T-cell (primary cell): ENCODE measurements around the gene PGM1. TPM values are rescaled to one million over a fixed set of nuclear protein-coding genes. Genes with fewer than 3 reads are reported as not detected.

Experiments
- ATAC-seq, 4 experiments: fragments of 200-7000 bp in 3 of 4; fragments of 150-1000 bp in 1 of 4; cut with Tn5 transposase; replicated peaks in 1 of 4; 1 replicate in 3 of 4; 2 replicates in 1 of 4; pipeline ENCODE4 v1.10.0; 2021; ENCODE audit warnings: moderate library complexity in 3 of 4, mild to moderate bottlenecking in 2 of 4, moderate number of reproducible peaks in 1 of 4
- CTCF ChIA-PET, 2 donors: fragments of 300-600 bp; sonication (Branson Sonifier 250); formaldehyde crosslinking; loops; one replicate each; lab custom pipeline; 2022; ENCODE audit warnings: antibody characterized with exemption in 2 of 2; lab: Charles Lee
- POLR2A ChIA-PET, 2 donors: fragments of 300-600 bp; sonication (Branson Sonifier 250); formaldehyde crosslinking; loops; one replicate each; lab custom pipeline; 2022; ENCODE audit warnings: antibody characterized with exemption in 2 of 2; lab: Charles Lee
- DNase-seq, 35 experiments: peaks; one replicate each; pipeline versions ENCODE4 v3.0.0 to v3.0.0-alpha.2; 2013 to 2023
- H3K27ac ChIP-seq: one replicate; pipeline ENCODE4 v1.5.1; 2013; ENCODE audit warnings: low read length
- H3K27me3 ChIP-seq, 2 experiments: replicated peaks in 1 of 2; 1 replicate in 1 of 2; 2 replicates in 1 of 2; pipeline versions ENCODE4 v1.6.1 to v1.7.0; 2013; ENCODE audit warnings: low read length in 1 of 2, mixed read lengths in 1 of 2; ENCODE audit not compliant: control insufficient read depth in 2 of 2, insufficient read depth in 2 of 2; ENCODE audit errors: extremely low read depth in 1 of 2
- H3K36me3 ChIP-seq, 2 donors: 1 replicate in 1 of 2; 2 replicates in 1 of 2; pipeline versions ENCODE4 v1.6.1 to v1.7.0; 2013; ENCODE audit warnings: low read length in 1 of 2; ENCODE audit not compliant: control insufficient read depth in 2 of 2, insufficient read depth in 1 of 2; ENCODE audit errors: extremely low read depth in 1 of 2
- H3K4me1 ChIP-seq, 2 experiments: 1 replicate in 1 of 2; 2 replicates in 1 of 2; pipeline versions ENCODE4 v1.6.1 to v1.7.0; 2013; ENCODE audit warnings: low read length in 2 of 2, mixed read lengths in 1 of 2; ENCODE audit not compliant: insufficient read depth in 2 of 2, control insufficient read depth in 1 of 2; ENCODE audit errors: extremely low read depth in 1 of 2
- H3K4me3 ChIP-seq, 2 donors: 1 replicate in 1 of 2; 2 replicates in 1 of 2; pipeline versions ENCODE4 v1.5.1 to v1.7.0; 2013; ENCODE audit warnings: mild to moderate bottlenecking in 2 of 2, low read length in 1 of 2, moderate library complexity in 1 of 2; ENCODE audit not compliant: control insufficient read depth in 1 of 2; ENCODE audit errors: extremely low read depth in 1 of 2
- H3K9me3 ChIP-seq: 2 replicates; pipeline ENCODE4 v1.7.0; 2013
- H3K27ac Mint-ChIP-seq, 2 donors: one replicate each; pipeline ENCODE4 v1.8.0; 2020 to 2021; ENCODE audit warnings: mild to moderate bottlenecking in 2 of 2, mixed read lengths in 2 of 2
- H3K27me3 Mint-ChIP-seq, 2 donors: one replicate each; pipeline ENCODE4 v1.8.0; 2021 to 2022; ENCODE audit warnings: mixed read lengths in 2 of 2
- H3K36me3 Mint-ChIP-seq: one replicate; pipeline ENCODE4 v1.8.0; 2021; ENCODE audit warnings: mixed read lengths
- H3K4me1 Mint-ChIP-seq, 3 donors: one replicate each; pipeline ENCODE4 v1.8.0; 2020 to 2022; ENCODE audit warnings: mixed read lengths in 3 of 3, mild to moderate bottlenecking in 1 of 3
- H3K4me3 Mint-ChIP-seq, 3 donors: one replicate each; pipeline ENCODE4 v1.8.0; 2020 to 2022; ENCODE audit warnings: mild to moderate bottlenecking in 3 of 3, mixed read lengths in 3 of 3, moderate library complexity in 3 of 3
- H3K9me3 Mint-ChIP-seq, 3 donors: one replicate each; pipeline ENCODE4 v1.8.0; 2020 to 2022; ENCODE audit warnings: mixed read lengths in 3 of 3
- WGBS: methylation state at CpG from one replicate; pipeline ENCODE4 v1.1.5; 2013; ENCODE audit warnings: missing lambda C conversion rate; ENCODE audit not compliant: insufficient coverage; 5-methylcytosine and 5-hydroxymethylcytosine counted together
- total RNA-seq, 35 experiments: library from RNA in 6 of 35; stranded (reverse) in 6 of 35; fragments of 120-200 nt in 1 of 35; gene quantifications; one replicate each; pipeline versions ENCODE4 v1.2.1 to v1.2.4 and lab custom pipeline; 2013 to 2026

Gene PGM1
- total RNA-seq, 5 donors from 2014 or later (not counting 1 experiment from before 2014, with no cell fraction given) = 12.2 to 17.3 (median 15.5) TPM

DNA sequence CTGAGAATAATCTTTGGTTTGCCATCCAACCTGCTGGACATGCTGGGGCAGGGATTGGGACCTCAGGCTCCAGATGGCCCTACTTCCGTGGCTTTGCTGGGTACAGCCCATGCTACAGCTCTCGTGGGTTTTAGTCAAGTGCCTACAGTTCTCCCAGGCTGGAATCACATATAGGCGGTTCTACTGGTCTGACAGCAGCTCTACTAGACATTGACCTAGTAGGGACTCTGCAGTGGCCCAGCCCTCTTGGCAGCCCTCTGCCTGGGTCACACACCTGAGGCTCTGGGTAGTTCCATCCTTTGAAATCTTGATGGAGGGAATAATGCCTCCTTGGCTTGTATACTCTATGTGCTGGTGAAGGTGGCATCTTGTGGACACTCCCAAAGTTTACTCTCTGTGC, 72.2 kb downstream of the PGM1 start:
- WGBS = 88% methylated on average over 3 of the region's 3 CpGs
- H3K9me3 Mint-ChIP-seq = peaks cover 0 to 7% (median 3%) of the 10 kb centered on the region in 3 donors
- no peak overlapping the region for H3K4me3 Mint-ChIP-seq

DNA sequence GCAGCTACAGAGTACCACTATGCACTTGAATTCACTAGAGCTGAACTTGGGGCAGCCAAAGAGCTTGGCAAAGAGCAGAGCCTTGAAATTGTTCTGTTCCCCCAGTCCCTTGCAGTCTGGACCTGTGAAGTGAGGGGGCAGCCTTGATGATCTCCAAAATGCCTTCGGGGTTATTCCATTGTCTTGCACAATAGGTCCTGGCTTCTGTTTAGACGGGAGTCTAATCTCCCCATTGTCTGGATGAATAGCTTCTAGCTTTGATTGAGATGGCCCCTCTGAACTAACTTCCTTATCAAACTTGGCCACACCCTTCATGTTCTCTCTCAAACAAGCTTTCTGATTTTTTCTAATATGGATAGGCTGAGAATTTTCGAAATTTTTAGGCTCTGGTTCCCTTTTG, 72.6 kb downstream of the PGM1 start:
- CTCF ChIA-PET = interaction anchor here in 1 of 2 donors (0.6 kb wide), 1 partner anchor 1433 kb away, joined by 5 read pairs; no protein-coding TSS in a partner anchor
- Mint-ChIP-seq H3K4me1 (no peaks in the 10 kb centered on the region), H3K27ac (no peak overlapping the region), H3K27me3 (no peaks in the 10 kb centered on the region), H3K9me3 (peaks cover 0 to 7% (median 3%) of the 10 kb centered on the region in 3 donors), H3K36me3 (peaks cover 46% of the 10 kb centered on the region), H3K4me3 (no peak overlapping the region)
- ATAC-seq (no peak), DNase-seq (no peak)
- Histone ChIP-seq H3K4me1 (no peaks in the 10 kb centered on the region), H3K9me3 (no peaks in the 10 kb centered on the region), H3K27ac (no peak overlapping the region), H3K4me3 (no peak overlapping the region), H3K36me3 (no peaks in the 10 kb centered on the region), H3K27me3 (no peaks in the 10 kb centered on the region)
- POLR2A ChIA-PET = no interaction called here
- whole genome bisulfite sequencing = 100% methylated on average over 2 of the region's 3 CpGs

More for the DNA sequence above, 72.2 kb downstream of the PGM1 start:
- H3K36me3 ChIP-seq = no peaks in the 10 kb centered on the region
- ATAC-seq (no peak), DNase-seq (no peak)
- no peak overlapping the region for H3K27ac ChIP-seq
- Mint-ChIP-seq H3K4me1 (no peaks in the 10 kb centered on the region), H3K27ac (no peak overlapping the region), H3K27me3 (no peaks in the 10 kb centered on the region), H3K36me3 (peaks cover 50% of the 10 kb centered on the region)
- ChIA-PET POLR2A (no interaction called here), CTCF (interaction anchor here in 1 of 2 donors (0.6 kb wide), 1 partner anchor 1433 kb away, joined by 5 read pairs; no protein-coding TSS in a partner anchor)
- no peaks in the 10 kb centered on the region for H3K9me3 ChIP-seq
- no peak overlapping the region for H3K4me3 ChIP-seq
- no peaks in the 10 kb centered on the region for H3K4me1 ChIP-seq
- H3K27me3 ChIP-seq = no peaks in the 10 kb centered on the region

DNA sequence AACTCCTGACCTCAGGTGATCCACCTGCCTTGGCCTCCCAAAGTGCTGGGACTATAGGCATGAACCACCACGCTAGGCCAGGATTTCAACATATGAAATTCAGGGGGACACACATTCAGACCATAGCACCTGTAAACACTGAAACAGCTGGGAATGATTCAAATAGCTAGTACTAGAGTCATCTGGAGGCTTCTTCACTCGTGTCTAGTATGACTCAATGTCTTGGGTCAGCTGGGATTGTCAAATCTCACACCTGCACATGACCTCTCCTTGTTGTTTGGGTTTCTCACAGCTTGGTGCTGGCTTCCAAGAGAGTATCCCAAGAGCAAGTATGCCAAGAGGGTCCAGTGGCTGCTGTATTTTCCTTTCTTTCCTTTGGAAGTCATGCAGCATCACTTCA, 75.1 kb downstream of the PGM1 start:
- Mint-ChIP-seq H3K36me3 (peaks cover 25% of the 10 kb centered on the region), H3K4me3 (no peak overlapping the region), H3K27ac (no peak overlapping the region), H3K4me1 (no peaks in the 10 kb centered on the region), H3K9me3 (peaks cover 0 to 7% (median 3%) of the 10 kb centered on the region in 3 donors), H3K27me3 (no peaks in the 10 kb centered on the region)
- H3K4me1 ChIP-seq = no peaks in the 10 kb centered on the region
- H3K36me3 ChIP-seq = no peaks in the 10 kb centered on the region
- no peak for ATAC-seq
- no peaks in the 10 kb centered on the region for H3K9me3 ChIP-seq
- ChIA-PET POLR2A (no interaction called here), CTCF (no interaction called here)
- 73% methylated on average over 2 of the region's 2 CpGs for WGBS
- H3K27ac ChIP-seq = no peak overlapping the region
- no peak overlapping the region for H3K4me3 ChIP-seq
- DNase-seq = no peak
- H3K27me3 ChIP-seq = no peaks in the 10 kb centered on the region

- H3K9me3 ChIP-seq = no peaks in the 10 kb centered on the region
- no peak for DNase-seq
- Mint-ChIP-seq H3K4me3 (no peak overlapping the region), H3K4me1 (no peaks in the 10 kb centered on the region), H3K27ac (no peak overlapping the region), H3K36me3 (peaks cover 17% of the 10 kb centered on the region), H3K9me3 (peaks cover 0 to 7% (median 3%) of the 10 kb centered on the region in 3 donors), H3K27me3 (no peaks in the 10 kb centered on the region)
- POLR2A ChIA-PET = no interaction called here
- no peaks in the 10 kb centered on the region for H3K27me3 ChIP-seq
- no peak overlapping the region for H3K4me3 ChIP-seq
- 91% methylated on average over 7 of the region's 15 CpGs for WGBS
- H3K27ac ChIP-seq = no peak overlapping the region
- no peaks in the 10 kb centered on the region for H3K36me3 ChIP-seq
- H3K4me1 ChIP-seq = no peaks in the 10 kb centered on the region
- CTCF ChIA-PET = no interaction called here
- ATAC-seq = no peak
Observed at GRCh38 chr1:63669151-63669961, 76.1 kb downstream of the PGM1 start.

GRCh38 chr1:63670164-63670563, 77.0 kb downstream of the PGM1 start:
- ChIA-PET POLR2A (no interaction called here), CTCF (no interaction called here)
- Mint-ChIP-seq H3K27ac (no peak overlapping the region), H3K4me1 (no peaks in the 10 kb centered on the region), H3K27me3 (no peaks in the 10 kb centered on the region), H3K9me3 (peaks cover 0 to 7% (median 0%) of the 10 kb centered on the region in 3 donors), H3K4me3 (no peak overlapping the region), H3K36me3 (peaks cover 11% of the 10 kb centered on the region)
- H3K9me3 ChIP-seq = no peaks in the 10 kb centered on the region
- no peaks in the 10 kb centered on the region for H3K36me3 ChIP-seq
- no peaks in the 10 kb centered on the region for H3K27me3 ChIP-seq
- H3K4me1 ChIP-seq = no peaks in the 10 kb centered on the region
- WGBS = 95% methylated on average over 5 of the region's 5 CpGs
- no peak overlapping the region for H3K27ac ChIP-seq
- no peak overlapping the region for H3K4me3 ChIP-seq
- ATAC-seq (no peak), DNase-seq (no peak)

DNA sequence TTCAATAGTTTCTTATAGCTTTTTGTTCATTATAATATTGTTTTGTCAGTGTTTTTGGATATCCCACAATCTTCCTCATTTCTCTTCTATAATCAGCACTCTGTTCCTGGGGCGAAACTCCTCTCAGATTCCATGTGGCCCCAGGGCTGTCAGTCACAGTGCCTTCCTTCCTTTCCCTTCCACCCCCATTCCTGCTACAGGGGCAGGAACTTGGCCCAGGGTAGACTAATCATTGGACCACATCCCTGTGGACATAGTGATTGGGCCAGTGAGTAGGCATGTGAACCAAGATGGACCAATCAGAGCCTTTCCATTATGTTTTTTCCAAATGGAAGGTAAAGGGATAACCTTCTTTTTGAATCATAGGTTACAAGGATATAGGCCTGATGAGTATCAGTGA, 78.3 kb downstream of the PGM1 start:
- DNase-seq (no peak), ATAC-seq (no peak)
- no peak overlapping the region for H3K4me3 Mint-ChIP-seq
- Histone ChIP-seq H3K36me3 (no peaks in the 10 kb centered on the region), H3K9me3 (no peaks in the 10 kb centered on the region), H3K4me3 (no peak overlapping the region), H3K4me1 (no peaks in the 10 kb centered on the region), H3K27me3 (no peaks in the 10 kb centered on the region), H3K27ac (no peak overlapping the region)
- CTCF ChIA-PET = interaction anchor here in 1 of 2 donors (0.6 kb wide), 1 partner anchor 1523 kb away, joined by 3 read pairs; no protein-coding TSS in a partner anchor
- H3K4me1 Mint-ChIP-seq = no peaks in the 10 kb centered on the region
- peaks cover 3% of the 10 kb centered on the region for H3K36me3 Mint-ChIP-seq
- POLR2A ChIA-PET = no interaction called here
- 83% methylated on average over 1 of the region's 1 CpG for WGBS
- H3K27me3 Mint-ChIP-seq = no peaks in the 10 kb centered on the region
- peaks cover 0 to under 1% (median 0%) of the 10 kb centered on the region in 3 donors for H3K9me3 Mint-ChIP-seq
- no peak overlapping the region for H3K27ac Mint-ChIP-seq
